MM.1S (cell line): Measurements from ENCODE around the gene MED13.
"Not testable (repeated sequence)": the region's sequence is repeated elsewhere in the genome, so short reads cannot be mapped to it uniquely, and the experiment has no call there.

Experiments
- DNase-seq: peaks from one replicate; pipeline ENCODE4 v3.0.0-alpha.2; 2015
- H2AFZ ChIP-seq: fragments of 300-600 bp; sonication (generic); 2 replicates; pipeline ENCODE4 v1.6.0; 2016; ENCODE audit warnings: antibody characterized with exemption, low read length
- H3F3A ChIP-seq: fragments of 300-600 bp; sonication (generic); 2 replicates; pipeline ENCODE4 v1.6.1; 2016; ENCODE audit warnings: mild to moderate bottlenecking, antibody characterized with exemption, low read length, moderate library complexity, mixed read lengths; ENCODE audit not compliant: insufficient read depth
- H3K27ac ChIP-seq: fragments of 300-600 bp; sonication (generic); 2 replicates; pipeline ENCODE4 v1.5.1; 2016; ENCODE audit warnings: mild to moderate bottlenecking, low read length
- H3K27me3 ChIP-seq: fragments of 300-600 bp; sonication (generic); replicated peaks from 2 replicates; pipeline ENCODE4 v1.6.0; 2016; ENCODE audit warnings: low read length; ENCODE audit not compliant: insufficient read depth
- H3K36me3 ChIP-seq: fragments of 300-600 bp; sonication (generic); replicated peaks from 2 replicates; pipeline ENCODE4 v1.6.1; 2016; ENCODE audit warnings: mild to moderate bottlenecking, low read length, mixed read lengths; ENCODE audit not compliant: insufficient read depth
- H3K4me1 ChIP-seq: fragments of 300-600 bp; sonication (generic); 2 replicates; pipeline ENCODE4 v1.6.1; 2016; ENCODE audit warnings: low read length, mixed read lengths
- H3K4me2 ChIP-seq: fragments of 300-600 bp; sonication (generic); 2 replicates; pipeline ENCODE4 v1.6.0; 2016; ENCODE audit warnings: low read depth, low read length
- H3K4me3 ChIP-seq: fragments of 300-600 bp; sonication (generic); 2 replicates; pipeline ENCODE4 v1.5.1; 2016; ENCODE audit warnings: low read length, mixed read lengths
- H3K79me2 ChIP-seq: fragments of 300-600 bp; sonication (generic); 2 replicates; pipeline ENCODE4 v1.6.1; 2016; ENCODE audit warnings: mixed run types, low read length, mixed read lengths
- H3K9ac ChIP-seq: fragments of 300-600 bp; sonication (generic); 2 replicates; pipeline ENCODE4 v1.6.1; 2016; ENCODE audit warnings: low read length, mixed read lengths
- H3K9me2 ChIP-seq: fragments of 300-600 bp; sonication (generic); replicated peaks from 2 replicates; pipeline ENCODE4 v1.6.1; 2016; ENCODE audit warnings: mild to moderate bottlenecking, low read length, mixed read lengths; ENCODE audit not compliant: insufficient read depth
- H3K9me3 ChIP-seq: fragments of 300-600 bp; sonication (generic); replicated peaks from 2 replicates; pipeline ENCODE4 v1.6.1; 2016; ENCODE audit warnings: mild to moderate bottlenecking, low read length, mixed read lengths; ENCODE audit not compliant: insufficient read depth
- H4K20me1 ChIP-seq: fragments of 300-600 bp; sonication (generic); 2 replicates; pipeline ENCODE4 v1.6.1; 2016; ENCODE audit warnings: mild to moderate bottlenecking, low read length, moderate library complexity, mixed read lengths; ENCODE audit not compliant: insufficient read depth
- EZH2 ChIP-seq: fragments of 300-600 bp; sonication (generic); optimal IDR thresholded peaks from 2 replicates; pipeline ENCODE3; 2017; ENCODE audit warnings: low read depth, mild to moderate bottlenecking, antibody characterized with exemption, low read length, mixed read lengths
- EZH2phosphoT487 ChIP-seq: fragments of 300-600 bp; sonication (generic); IDR thresholded peaks from 2 replicates; pipeline ENCODE4 v1.6.1; 2018; ENCODE audit warnings: antibody characterized with exemption, low read length
- TF ChIP-seq, protein P1 (sequence below): fragments of 300-600 bp; sonication (generic); IDR thresholded peaks from 2 replicates; pipeline ENCODE4 v1.5.1; 2016; ENCODE audit warnings: antibody characterized with exemption, low read length, mixed read lengths

MED13 gene

GRCh38 chr17:61927208-61928100, 137.6 kb downstream of the MED13 start, which contains the start of gene INTS2:
Gene INTS2, minus strand, starts transcription at chr17:61927982. Its CDS starts 1,338 bp downstream, at chr17:61926644.
- H3K4me2 ChIP-seq = peak within 1 kb of the TSS; percentile 96
- no peaks in the 10 kb centered on the region for H3K27me3 ChIP-seq
- DNase-seq = peak; percentile 93
- no peaks in the 10 kb centered on the region for H4K20me1 ChIP-seq
- TF ChIP-seq EZH2 (no peak), EZH2phosphoT487 (no peak)
- TF ChIP-seq, protein P1, sequence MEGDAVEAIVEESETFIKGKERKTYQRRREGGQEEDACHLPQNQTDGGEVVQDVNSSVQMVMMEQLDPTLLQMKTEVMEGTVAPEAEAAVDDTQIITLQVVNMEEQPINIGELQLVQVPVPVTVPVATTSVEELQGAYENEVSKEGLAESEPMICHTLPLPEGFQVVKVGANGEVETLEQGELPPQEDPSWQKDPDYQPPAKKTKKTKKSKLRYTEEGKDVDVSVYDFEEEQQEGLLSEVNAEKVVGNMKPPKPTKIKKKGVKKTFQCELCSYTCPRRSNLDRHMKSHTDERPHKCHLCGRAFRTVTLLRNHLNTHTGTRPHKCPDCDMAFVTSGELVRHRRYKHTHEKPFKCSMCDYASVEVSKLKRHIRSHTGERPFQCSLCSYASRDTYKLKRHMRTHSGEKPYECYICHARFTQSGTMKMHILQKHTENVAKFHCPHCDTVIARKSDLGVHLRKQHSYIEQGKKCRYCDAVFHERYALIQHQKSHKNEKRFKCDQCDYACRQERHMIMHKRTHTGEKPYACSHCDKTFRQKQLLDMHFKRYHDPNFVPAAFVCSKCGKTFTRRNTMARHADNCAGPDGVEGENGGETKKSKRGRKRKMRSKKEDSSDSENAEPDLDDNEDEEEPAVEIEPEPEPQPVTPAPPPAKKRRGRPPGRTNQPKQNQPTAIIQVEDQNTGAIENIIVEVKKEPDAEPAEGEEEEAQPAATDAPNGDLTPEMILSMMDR = no peak
- H3F3A ChIP-seq = peaks cover 11% of the 10 kb centered on the region
- H3K9me3 ChIP-seq = no peaks in the 10 kb centered on the region
- peak within 1 kb of the TSS; percentile 89 for H3K4me3 ChIP-seq
- H3K36me3 ChIP-seq = no peaks in the 10 kb centered on the region; the same call in 1 of the 2 replicates
- H2AFZ ChIP-seq = peak within 1 kb of the TSS; percentile 68
- peak within 1 kb of the TSS; percentile 88 for H3K9ac ChIP-seq
- peaks cover 14% of the 10 kb centered on the region for H3K79me2 ChIP-seq
- H3K4me1 ChIP-seq = peaks cover 9% of the 10 kb centered on the region
- H3K9me2 ChIP-seq = no peaks in the 10 kb centered on the region
- H3K27ac ChIP-seq = peak within 1 kb of the TSS; percentile 68

DNA sequence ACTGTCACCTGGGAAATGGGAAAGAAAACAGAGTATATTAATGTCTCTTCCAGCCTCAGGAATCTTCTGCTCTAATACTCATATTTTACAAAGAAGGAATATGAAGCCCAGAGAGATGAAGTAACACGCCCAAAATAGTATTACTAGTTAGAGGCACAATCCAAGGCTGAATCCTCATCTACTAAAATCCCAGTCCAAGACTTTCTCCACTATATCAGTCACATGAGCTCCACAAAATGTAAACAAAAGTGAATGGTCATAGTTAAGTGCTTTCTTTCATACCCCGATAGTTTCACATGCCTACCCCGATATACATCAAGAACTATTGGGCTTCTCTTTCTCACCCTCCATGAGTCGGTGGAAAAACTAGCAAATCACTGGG, 138.3 kb downstream of the MED13 start:
- peak overlapping the region; percentile 68 for H2AFZ ChIP-seq
- peaks cover 9% of the 10 kb centered on the region for H3K4me1 ChIP-seq
- H3K4me3 ChIP-seq = peak overlapping the region; percentile 89
- peaks cover 11% of the 10 kb centered on the region for H3F3A ChIP-seq
- TF ChIP-seq EZH2 (no peak), EZH2phosphoT487 (no peak)
- TF ChIP-seq, protein P1 = no peak
- peak overlapping the region; percentile 68; the same call in 1 of the 2 replicates for H3K27ac ChIP-seq
- no peaks in the 10 kb centered on the region for H4K20me1 ChIP-seq
- H3K27me3 ChIP-seq = no peaks in the 10 kb centered on the region
- no peaks in the 10 kb centered on the region; the same call in none of the 2 replicates for H3K36me3 ChIP-seq
- H3K79me2 ChIP-seq = peaks cover 14% of the 10 kb centered on the region
- H3K9me3 ChIP-seq = no peaks in the 10 kb centered on the region
- peak overlapping the region; percentile 88 for H3K9ac ChIP-seq
- no peak for DNase-seq
- peak overlapping the region; percentile 96 for H3K4me2 ChIP-seq
- no peaks in the 10 kb centered on the region for H3K9me2 ChIP-seq

DNA sequence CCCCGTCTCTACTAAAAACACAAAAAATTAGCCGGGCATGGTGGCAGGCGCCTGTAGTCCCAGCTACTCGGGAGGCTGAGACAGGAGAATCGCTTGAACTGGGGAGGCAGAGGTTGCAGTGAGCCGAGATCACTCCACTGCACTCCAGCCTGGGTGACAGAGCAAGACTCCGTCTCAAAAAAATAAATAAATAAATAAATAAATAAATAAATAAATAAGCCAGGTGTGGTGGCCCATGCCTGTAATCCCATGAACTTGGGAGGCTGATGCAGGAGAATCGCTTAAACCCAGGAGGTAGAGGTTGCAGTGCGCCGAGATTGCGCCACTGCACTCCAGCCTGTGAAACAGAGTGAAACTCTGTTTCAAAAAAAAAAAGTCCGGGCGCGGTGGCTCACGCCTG, 149.9 kb downstream of the MED13 start:
- not testable (repeated sequence) for H3K4me1 ChIP-seq, H3K9me3 ChIP-seq, H3K4me3 ChIP-seq, H3K9me2 ChIP-seq, H2AFZ ChIP-seq, H3K27ac ChIP-seq, DNase-seq, H4K20me1 ChIP-seq, H3K79me2 ChIP-seq, H3K9ac ChIP-seq, H3K4me2 ChIP-seq, H3K36me3 ChIP-seq, H3F3A ChIP-seq, H3K27me3 ChIP-seq
